Mammary epithelial cell (primary cell): ENCODE data around the gene APP.

Experiments used
- CTCF ChIP-seq, 2 donors: IDR thresholded peaks in 1 of 2; conservative IDR thresholded peaks in 1 of 2; 2 replicates each; pipeline ENCODE4 v1.5.1; 2011 to 2012; ENCODE audit warnings: inconsistent platforms in 2 of 2, low read length in 2 of 2, mild to moderate bottlenecking in 2 of 2, control low read depth in 1 of 2, low read depth in 1 of 2; ENCODE audit not compliant: insufficient read depth in 1 of 2; ENCODE audit errors: extremely low read depth in 1 of 2
- EZH2 ChIP-seq: IDR thresholded peaks from 2 replicates; pipeline ENCODE4 v1.6.1; 2012; ENCODE audit warnings: low read length, inconsistent platforms, borderline replicate concordance

GRCh38 chr21:26070121-26070520, 100.4 kb downstream of the APP start:
- TF ChIP-seq CTCF (conservative IDR thresholded peaks at IDR 0.05 in 1 of 2, IDR thresholded peaks at IDR 0.05 in 1 of 2; ENCODE audit: extremely low read depth in 1 of 2, insufficient read depth in 1 of 2, low read depth in 1 of 2, low read length in 2 of 2) (no peak), EZH2 (no peak)
